MCF 10A (cell line): Measurements from ENCODE around the gene AGO3. TPM values are rescaled to one million over a fixed set of nuclear protein-coding genes. Genes with fewer than 3 reads are reported as not detected.

Source experiments
- BruUV-seq: library from RNA; stranded (reverse); fragments of 400-500 nt; replicated peaks from 2 replicates; lab custom pipeline; 2021; lab: Mats Ljungman, UMichigan
- CTCF ChIA-PET: fragments of 300-600 bp; sonication (Branson Sonifier 250); formaldehyde crosslinking; extraction: SDS; loops from one replicate; lab custom pipeline; 2021; ENCODE audit warnings: antibody characterized with exemption, inconsistent platforms; lab: Yijun Ruan, JAX
- POLR2A ChIA-PET: fragments of 300-600, 350-650 bp; sonication (Branson Sonifier 250); formaldehyde crosslinking; extraction: SDS; loops from one replicate; lab custom pipeline; 2020; ENCODE audit warnings: antibody characterized with exemption, inconsistent platforms; lab: Yijun Ruan, JAX
- DNase-seq: peaks from one replicate; pipeline ENCODE4 v3.0.0-alpha.2; 2018; ENCODE audit not compliant: unreplicated experiment
- H3K27ac Mint-ChIP-seq: one replicate; pipeline ENCODE4 v1.8.0; 2022; ENCODE audit warnings: mild to moderate bottlenecking, low read depth, mixed read lengths; ENCODE audit not compliant: unreplicated experiment
- H3K27me3 Mint-ChIP-seq: one replicate; pipeline ENCODE4 v1.8.0; 2022; ENCODE audit warnings: mixed read lengths; ENCODE audit not compliant: insufficient read depth, unreplicated experiment
- H3K36me3 Mint-ChIP-seq: one replicate; pipeline ENCODE4 v1.8.0; 2022; ENCODE audit warnings: mild to moderate bottlenecking, moderate library complexity, mixed read lengths; ENCODE audit not compliant: insufficient read depth, unreplicated experiment
- H3K4me1 Mint-ChIP-seq: one replicate; pipeline ENCODE4 v1.8.0; 2022; ENCODE audit warnings: mixed read lengths; ENCODE audit not compliant: insufficient read depth, unreplicated experiment
- H3K4me3 Mint-ChIP-seq: one replicate; pipeline ENCODE4 v1.8.0; 2022; ENCODE audit warnings: mild to moderate bottlenecking, moderate library complexity, mixed read lengths; ENCODE audit not compliant: unreplicated experiment
- H3K9me3 Mint-ChIP-seq: one replicate; pipeline ENCODE4 v1.8.0; 2022; ENCODE audit warnings: mixed read lengths; ENCODE audit not compliant: unreplicated experiment
- intact Hi-C: fragments of 100-400 bp; cut with micrococcal nuclease; formaldehyde crosslinking; loops from 2 replicates; pipeline ENCODE4 v1.14.1; 2022
- total RNA-seq: library from RNA; stranded (reverse); gene quantifications from 2 replicates; pipeline ENCODE4 v1.2.3, GENCODE V29; 2022
- TF ChIP-seq, protein P1 (sequence below): fragments of 200-600 bp; IDR thresholded peaks from one replicate; pipeline ENCODE4 v1.8.0; 2022; ENCODE audit warnings: antibody characterized with exemption, mild to moderate bottlenecking; ENCODE audit not compliant: unreplicated experiment

AGO3 gene
- total RNA-seq, 1 experiment from 2014 or later: 31.6 TPM

DNA sequence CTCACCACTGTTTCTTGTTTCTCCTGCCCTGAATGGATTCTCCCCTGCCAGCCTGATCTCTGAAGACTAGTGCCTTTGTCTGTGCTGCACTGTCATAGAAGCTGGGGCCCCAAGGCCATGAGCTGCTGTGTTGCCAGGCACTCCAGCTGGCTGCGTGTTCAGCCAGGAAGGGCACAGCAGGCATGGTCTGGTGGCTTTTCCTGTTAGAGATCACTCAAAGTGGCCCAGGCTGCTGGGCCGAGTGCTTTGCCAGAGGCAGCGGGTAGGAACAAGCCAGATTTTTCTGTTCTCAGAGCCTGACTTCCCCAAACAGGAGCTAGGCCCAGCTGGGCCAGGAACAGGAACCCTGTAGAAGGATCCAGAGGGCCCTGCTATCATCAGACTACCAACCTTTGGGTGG lies 163.0 kb downstream of the AGO3 start:
- H3K27ac Mint-ChIP-seq: no peak overlapping the region
- no TSS peak for BruUV-seq
- H3K4me1 Mint-ChIP-seq: no peaks in the 10 kb centered on the region
- no peaks in the 10 kb centered on the region for H3K9me3 Mint-ChIP-seq
- H3K27me3 Mint-ChIP-seq: no peaks in the 10 kb centered on the region
- TF ChIP-seq, protein P1, sequence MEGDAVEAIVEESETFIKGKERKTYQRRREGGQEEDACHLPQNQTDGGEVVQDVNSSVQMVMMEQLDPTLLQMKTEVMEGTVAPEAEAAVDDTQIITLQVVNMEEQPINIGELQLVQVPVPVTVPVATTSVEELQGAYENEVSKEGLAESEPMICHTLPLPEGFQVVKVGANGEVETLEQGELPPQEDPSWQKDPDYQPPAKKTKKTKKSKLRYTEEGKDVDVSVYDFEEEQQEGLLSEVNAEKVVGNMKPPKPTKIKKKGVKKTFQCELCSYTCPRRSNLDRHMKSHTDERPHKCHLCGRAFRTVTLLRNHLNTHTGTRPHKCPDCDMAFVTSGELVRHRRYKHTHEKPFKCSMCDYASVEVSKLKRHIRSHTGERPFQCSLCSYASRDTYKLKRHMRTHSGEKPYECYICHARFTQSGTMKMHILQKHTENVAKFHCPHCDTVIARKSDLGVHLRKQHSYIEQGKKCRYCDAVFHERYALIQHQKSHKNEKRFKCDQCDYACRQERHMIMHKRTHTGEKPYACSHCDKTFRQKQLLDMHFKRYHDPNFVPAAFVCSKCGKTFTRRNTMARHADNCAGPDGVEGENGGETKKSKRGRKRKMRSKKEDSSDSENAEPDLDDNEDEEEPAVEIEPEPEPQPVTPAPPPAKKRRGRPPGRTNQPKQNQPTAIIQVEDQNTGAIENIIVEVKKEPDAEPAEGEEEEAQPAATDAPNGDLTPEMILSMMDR: no peak
- ChIA-PET CTCF (interaction anchor here (0.6 to 1.1 kb wide), 2 partner anchors 95 to 153 kb away, joined by 3 to 5 read pairs; no protein-coding TSS in a partner anchor), POLR2A (no interaction called here)
- intact Hi-C loops: no loop called here
- no peak overlapping the region for H3K4me3 Mint-ChIP-seq
- peaks cover 24% of the 10 kb centered on the region for H3K36me3 Mint-ChIP-seq
- no peak for DNase-seq

DNA sequence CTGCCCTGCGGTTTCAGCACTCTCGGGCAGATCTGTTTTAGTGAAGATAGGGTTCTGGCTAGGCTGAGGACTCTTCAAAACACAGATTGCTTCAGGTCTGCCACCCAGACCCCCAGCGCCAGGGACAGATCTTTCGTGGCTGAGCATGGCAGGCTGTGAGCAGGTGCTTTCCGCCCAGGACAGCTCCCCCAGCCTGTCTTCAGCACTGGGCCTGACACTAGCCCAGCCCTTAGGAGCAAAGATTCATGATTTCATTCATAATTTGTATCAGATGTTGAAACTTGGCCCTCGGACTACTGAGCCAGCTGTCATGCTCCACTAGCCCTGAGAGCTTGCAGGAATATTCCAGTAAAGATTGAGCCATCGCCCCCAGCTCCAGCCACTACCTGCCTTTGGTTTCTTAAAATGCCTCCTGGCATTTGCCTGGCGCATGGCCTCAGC lies 163.7 kb downstream of the AGO3 start:
- TF ChIP-seq, protein P1: no peak
- ChIA-PET POLR2A (interaction anchor here (1.1 to 1.5 kb wide), 2 partner anchors 56 to 93 kb away, joined by 3 to 4 read pairs; no protein-coding TSS in a partner anchor), CTCF (interaction anchor here (0.9 to 1.5 kb wide), 2 partner anchors 41 to 150 kb away, joined by 3 to 5 read pairs; no protein-coding TSS in a partner anchor)
- no peaks in the 10 kb centered on the region for H3K27me3 Mint-ChIP-seq
- H3K36me3 Mint-ChIP-seq: peaks cover 24% of the 10 kb centered on the region
- no peaks in the 10 kb centered on the region for H3K4me1 Mint-ChIP-seq
- no peak for DNase-seq
- no peak overlapping the region for H3K27ac Mint-ChIP-seq
- no peaks in the 10 kb centered on the region for H3K9me3 Mint-ChIP-seq
- no TSS peak for BruUV-seq
- H3K4me3 Mint-ChIP-seq: no peak overlapping the region
- intact Hi-C loops: no loop called here

DNA sequence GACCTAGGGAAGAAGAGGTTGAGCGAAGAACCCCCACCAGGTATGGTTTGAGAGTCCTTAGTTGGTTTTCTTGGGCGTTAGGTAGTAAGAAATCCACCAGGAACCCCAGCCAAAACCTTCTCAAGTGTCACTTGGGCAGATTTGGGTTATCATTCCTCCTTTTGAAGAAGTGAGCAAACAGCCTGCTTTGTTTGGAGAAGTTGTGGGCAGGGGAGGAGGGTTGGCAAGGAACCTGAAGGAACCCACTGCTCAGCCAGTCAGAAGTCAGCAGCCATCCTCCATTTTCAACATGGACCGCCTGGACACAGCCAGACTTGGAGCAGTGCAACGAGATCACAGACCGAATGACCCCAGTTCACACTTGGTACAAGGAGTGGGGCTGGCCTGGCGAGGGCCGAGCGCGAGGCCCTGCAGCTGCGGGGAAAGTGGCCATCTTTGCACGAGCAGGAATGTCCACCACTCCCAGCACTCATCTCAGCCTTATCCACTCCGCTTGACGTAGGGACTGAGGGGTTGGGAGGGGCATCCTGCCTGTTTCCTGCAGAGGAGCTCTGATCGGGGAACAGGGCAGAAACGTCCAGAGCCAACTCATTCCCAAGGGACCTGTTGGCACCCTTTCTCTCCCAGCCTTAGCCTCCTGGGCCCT lies 165.0 kb downstream of the AGO3 start:
- BruUV-seq: no TSS peak
- H3K36me3 Mint-ChIP-seq: peaks cover 17% of the 10 kb centered on the region
- DNase-seq: no peak
- H3K4me1 Mint-ChIP-seq: no peaks in the 10 kb centered on the region
- no peaks in the 10 kb centered on the region for H3K27me3 Mint-ChIP-seq
- H3K9me3 Mint-ChIP-seq: no peaks in the 10 kb centered on the region
- no peak overlapping the region for H3K4me3 Mint-ChIP-seq
- H3K27ac Mint-ChIP-seq: no peak overlapping the region
- ChIA-PET POLR2A (interaction anchor here (0.8 to 1.5 kb wide), 4 partner anchors 22 to 92 kb away, joined by 3 to 4 read pairs (median 4); no protein-coding TSS in a partner anchor), CTCF (interaction anchor here (0.6 to 1.5 kb wide), 9 partner anchors 9 to 270 kb away, joined by 3 to 5 read pairs (median 3); partner anchors contain the start of gene TRAPPC3)
- TF ChIP-seq, protein P1: no peak
- intact Hi-C loops: no loop called here
